ENCODE data around the gene RASA2.
"Not testable (repeated sequence)": the region's sequence is repeated elsewhere in the genome, so short reads cannot be mapped to it uniquely, and the experiment has no call there.

Gene RASA2

DNA sequence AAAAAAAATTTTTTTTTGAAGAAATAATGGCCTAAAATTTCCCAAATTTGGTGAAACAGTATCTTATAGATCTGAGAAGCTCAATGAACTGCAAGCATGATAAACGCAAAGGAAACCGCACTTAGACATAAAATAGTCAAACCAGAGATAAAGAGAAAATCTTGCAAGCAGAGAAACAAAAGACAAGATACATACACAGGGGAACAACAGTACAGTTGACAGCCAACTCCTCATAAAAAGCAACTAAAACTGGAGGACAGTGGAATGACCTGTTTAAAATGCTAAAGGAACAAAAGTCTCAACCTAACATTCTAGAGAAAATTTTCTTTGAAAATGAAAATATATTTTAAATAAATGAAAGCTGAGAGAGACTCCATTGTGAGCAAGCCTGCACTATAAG is 107.5 kb downstream of the RASA2 start:
- no peak for DNase-seq

DNA sequence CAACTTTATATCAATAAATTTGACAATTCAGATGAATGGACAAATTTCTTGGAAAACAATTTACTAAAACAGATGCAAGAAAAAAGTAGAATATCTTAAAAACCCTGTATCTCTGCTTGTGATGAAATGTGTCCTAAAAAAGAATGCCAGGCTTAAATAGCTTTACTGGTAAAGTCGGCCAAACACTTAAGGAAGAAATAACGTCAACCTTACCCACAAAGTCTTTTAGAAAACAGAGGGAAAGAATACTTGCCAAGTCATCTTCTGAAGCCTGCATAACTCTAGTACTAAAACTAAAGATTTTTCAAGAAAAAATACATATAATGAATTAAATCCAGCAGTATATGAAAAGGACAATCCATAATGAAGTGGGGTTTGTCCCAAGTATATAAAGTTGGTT is 111.1 kb downstream of the RASA2 start:
- DNase-seq = no peak

- DNase-seq = no peak
Observed at GRCh38 chr3:141600331-141600730, 113.5 kb downstream of the RASA2 start.

GRCh38 chr3:141602706-141603105 is 115.9 kb downstream of the RASA2 start:
- DNase-seq = no peak

DNA sequence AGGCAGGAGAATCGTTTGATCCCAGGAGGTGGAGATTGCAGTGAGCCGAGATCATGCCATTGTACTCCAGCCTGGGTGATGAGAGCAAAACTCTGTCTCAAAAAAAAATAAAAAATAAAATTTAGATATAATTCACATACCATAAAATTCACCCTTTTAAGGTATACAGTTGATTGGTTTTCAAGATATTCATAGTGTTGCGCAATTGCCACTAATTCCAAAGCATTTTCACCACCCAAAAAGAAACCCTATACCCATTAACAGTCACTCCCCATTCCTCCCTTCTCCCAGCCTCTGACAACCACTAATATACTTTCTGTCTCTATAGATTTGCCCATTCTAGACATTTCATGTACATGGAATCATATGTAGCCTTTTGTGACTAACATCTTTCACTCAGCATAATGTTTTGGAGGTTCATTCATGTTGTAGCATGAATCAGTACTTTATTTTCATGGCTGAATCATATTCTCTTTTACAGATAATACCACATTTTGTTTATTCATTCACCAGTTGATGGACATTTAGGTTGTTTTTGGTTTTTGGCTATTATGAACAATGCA is 116.7 kb downstream of the RASA2 start:
- DNase-seq = no peak

GRCh38 chr3:141605883-141606282 is 119.1 kb downstream of the RASA2 start:
- DNase-seq = no peak

- DNase-seq = no peak
Observed at GRCh38 chr3:141608438-141608837, 121.6 kb downstream of the RASA2 start.

- DNase-seq = no peak
Observed at GRCh38 chr3:141610939-141611338, 124.1 kb downstream of the RASA2 start.

- no peak for DNase-seq
Observed at GRCh38 chr3:141618103-141618910, 131.5 kb downstream of the RASA2 start.

DNA sequence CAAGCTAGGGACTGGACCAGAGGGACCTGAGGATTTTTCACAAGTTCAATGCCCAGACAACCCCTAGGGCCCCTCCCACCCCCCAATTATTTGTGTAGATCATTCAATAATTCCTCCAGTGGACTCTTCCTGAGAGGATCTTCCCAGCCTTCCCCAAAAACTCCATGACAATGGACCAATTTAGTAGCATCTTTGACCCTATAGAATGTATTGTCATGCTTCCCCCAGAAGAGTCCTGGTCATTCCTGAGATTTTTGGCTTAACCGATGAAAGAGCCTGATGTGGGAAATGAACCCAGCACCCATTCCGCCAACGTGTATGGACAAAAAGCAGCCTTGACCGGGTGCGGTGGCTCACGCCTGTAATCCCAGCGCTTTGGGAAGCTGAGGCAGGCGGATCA is 132.1 kb downstream of the RASA2 start:
- DNase-seq = no peak

GRCh38 chr3:141619450-141619849 is 132.6 kb downstream of the RASA2 start:
- DNase-seq = no peak

- DNase-seq = no peak
Observed at GRCh38 chr3:141623691-141624090, 136.9 kb downstream of the RASA2 start.

GRCh38 chr3:141625506-141625905 is 138.7 kb downstream of the RASA2 start:
- no peak for DNase-seq

- not testable (repeated sequence) for DNase-seq
Observed at GRCh38 chr3:141628334-141628733, 141.5 kb downstream of the RASA2 start.

DNA sequence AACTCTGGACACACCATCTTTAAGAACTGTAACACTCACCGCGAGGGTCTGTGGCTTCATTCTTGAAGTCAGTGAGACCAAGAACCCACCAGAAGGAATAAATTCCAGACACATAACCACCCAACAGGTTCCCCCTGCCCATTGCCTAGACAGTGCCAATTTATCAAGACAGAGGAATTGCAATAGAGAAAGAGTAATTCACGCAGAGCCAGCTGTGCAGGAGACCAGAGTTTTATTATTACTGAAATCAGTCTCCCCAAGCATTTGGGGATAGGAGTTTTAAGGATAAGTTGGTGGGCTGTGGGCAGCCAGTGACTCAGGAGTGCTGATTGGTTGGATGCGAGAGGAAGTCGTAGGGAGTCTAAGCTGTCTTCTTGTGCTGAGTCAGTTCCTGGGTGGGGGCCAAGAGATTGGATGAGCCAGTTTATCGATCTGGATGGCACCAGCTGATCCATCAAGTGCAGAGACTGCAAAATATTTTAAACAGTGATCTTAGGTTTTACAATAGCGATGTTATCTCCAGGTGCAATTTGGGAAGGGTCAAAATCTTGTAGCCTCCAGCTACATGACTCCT is 142.1 kb downstream of the RASA2 start:
- DNase-seq = not testable (repeated sequence)

GRCh38 chr3:141629976-141630375 is 143.1 kb downstream of the RASA2 start:
- DNase-seq = no peak

DNA sequence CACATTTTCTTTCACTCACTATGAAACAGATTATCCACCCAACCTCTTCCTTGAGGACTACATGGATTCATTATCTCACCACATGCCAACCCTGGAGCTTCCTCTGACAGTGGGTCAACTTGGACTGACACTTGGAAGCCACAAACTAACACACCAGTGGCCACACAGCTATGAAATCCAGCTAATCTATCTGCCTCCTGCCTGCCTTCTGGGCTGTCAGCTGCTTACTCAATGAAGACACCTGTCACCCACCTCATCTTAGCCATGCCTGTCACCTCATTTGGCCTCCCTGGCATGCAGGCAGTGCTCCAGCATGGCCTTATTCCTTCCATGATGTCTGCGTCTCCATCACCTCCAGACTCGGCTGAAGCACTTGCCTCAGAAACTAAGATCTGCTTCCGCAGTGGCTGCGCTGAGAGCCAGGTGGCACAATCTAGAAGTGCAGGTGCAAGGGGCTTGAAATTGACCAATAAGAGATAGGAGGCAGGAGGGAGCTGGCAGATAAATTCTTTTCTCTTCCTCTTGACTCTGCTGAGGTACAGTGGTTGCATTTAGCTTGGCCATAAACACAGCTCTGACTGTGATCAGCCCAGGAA is 146.1 kb downstream of the RASA2 start:
- DNase-seq = no peak

DNA sequence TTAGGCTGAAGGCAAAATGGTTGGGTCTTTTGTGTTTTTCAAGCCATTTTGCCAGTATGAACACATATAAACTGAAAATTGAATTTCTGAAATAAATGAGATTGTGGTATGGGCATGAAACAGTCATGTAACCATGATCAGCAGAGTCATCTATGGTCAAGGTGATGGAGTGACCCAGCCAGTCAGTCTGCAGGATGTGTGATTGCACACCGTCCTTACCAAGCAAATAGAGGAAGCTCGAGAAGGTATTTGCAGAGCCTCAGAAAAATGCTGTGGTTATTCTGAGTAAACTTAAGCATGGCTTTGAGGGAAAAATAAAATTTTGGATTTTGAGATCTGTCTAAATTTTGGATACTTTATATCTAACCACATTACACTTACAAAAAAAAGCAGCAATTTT is 155.4 kb downstream of the RASA2 start:
- no peak for DNase-seq

GRCh38 chr3:141643391-141643790 is 156.6 kb downstream of the RASA2 start:
- no peak for DNase-seq

- no peak for DNase-seq
Observed at GRCh38 chr3:141643796-141644195, 157.0 kb downstream of the RASA2 start.

- DNase-seq = peak; percentile 78
Observed at GRCh38 chr3:141644931-141645330, 158.1 kb downstream of the RASA2 start.

GRCh38 chr3:141646760-141647561 is 160.1 kb downstream of the RASA2 start:
- no peak for DNase-seq

GRCh38 chr3:141647562-141647915 is 160.7 kb downstream of the RASA2 start:
- DNase-seq = no peak

Measured in CD4-positive, alpha-beta T cell treated with Interleukin-17A for 4 hours (primary cell).